Measurements from ENCODE around the gene KDM3B. TPM values are rescaled to one million over a fixed set of nuclear protein-coding genes. Genes with fewer than 3 reads are reported as not detected.

KDM3B gene
- total RNA-seq, 2 donors from 2014 or later: 50.1 to 86.2 TPM

DNA sequence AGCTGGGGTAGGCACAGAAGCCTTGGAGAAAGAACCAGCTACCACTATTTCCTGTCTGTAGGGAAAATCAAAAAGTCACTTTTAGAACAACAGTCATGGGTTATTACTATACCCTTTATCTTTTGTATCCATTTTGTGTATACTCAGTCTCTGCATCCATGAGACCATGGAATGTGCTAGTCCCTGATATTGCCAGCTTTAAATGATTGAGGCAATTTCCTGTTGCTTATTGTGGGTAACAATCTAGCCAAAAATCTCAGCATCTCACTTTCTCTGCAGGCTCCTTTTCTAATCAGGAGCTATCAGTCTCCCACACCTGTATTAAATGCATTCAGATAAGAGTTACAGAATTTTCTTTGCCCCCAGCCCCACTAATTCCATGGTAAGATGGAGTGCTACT is 968 bp upstream of the KDM3B start:
- Histone ChIP-seq H3K36me3 (peaks cover 16% of the 10 kb centered on the region), H3K4me1 (ENCODE audit: control insufficient read depth in 1 of 2, low read depth in 2 of 2) (peaks cover 38 to 59% of the 10 kb centered on the region in 2 donors), H3K27ac (peak overlapping the region; percentile 92 to 96), H3K27me3 (replicated peaks; ENCODE audit: insufficient read depth) (no peaks in the 10 kb centered on the region), H3K9me3 (no peaks in the 10 kb centered on the region), H3K4me3 (no peak overlapping the region)
- ATAC-seq (ENCODE audit: insufficient number of reproducible peaks, low FRiP score, low read depth): no peak
- TF ChIP-seq, protein P1, sequence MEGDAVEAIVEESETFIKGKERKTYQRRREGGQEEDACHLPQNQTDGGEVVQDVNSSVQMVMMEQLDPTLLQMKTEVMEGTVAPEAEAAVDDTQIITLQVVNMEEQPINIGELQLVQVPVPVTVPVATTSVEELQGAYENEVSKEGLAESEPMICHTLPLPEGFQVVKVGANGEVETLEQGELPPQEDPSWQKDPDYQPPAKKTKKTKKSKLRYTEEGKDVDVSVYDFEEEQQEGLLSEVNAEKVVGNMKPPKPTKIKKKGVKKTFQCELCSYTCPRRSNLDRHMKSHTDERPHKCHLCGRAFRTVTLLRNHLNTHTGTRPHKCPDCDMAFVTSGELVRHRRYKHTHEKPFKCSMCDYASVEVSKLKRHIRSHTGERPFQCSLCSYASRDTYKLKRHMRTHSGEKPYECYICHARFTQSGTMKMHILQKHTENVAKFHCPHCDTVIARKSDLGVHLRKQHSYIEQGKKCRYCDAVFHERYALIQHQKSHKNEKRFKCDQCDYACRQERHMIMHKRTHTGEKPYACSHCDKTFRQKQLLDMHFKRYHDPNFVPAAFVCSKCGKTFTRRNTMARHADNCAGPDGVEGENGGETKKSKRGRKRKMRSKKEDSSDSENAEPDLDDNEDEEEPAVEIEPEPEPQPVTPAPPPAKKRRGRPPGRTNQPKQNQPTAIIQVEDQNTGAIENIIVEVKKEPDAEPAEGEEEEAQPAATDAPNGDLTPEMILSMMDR (IDR thresholded peaks at IDR 0.05): no peak
- no peak for DNase-seq (ENCODE audit: low spot score)

DNA sequence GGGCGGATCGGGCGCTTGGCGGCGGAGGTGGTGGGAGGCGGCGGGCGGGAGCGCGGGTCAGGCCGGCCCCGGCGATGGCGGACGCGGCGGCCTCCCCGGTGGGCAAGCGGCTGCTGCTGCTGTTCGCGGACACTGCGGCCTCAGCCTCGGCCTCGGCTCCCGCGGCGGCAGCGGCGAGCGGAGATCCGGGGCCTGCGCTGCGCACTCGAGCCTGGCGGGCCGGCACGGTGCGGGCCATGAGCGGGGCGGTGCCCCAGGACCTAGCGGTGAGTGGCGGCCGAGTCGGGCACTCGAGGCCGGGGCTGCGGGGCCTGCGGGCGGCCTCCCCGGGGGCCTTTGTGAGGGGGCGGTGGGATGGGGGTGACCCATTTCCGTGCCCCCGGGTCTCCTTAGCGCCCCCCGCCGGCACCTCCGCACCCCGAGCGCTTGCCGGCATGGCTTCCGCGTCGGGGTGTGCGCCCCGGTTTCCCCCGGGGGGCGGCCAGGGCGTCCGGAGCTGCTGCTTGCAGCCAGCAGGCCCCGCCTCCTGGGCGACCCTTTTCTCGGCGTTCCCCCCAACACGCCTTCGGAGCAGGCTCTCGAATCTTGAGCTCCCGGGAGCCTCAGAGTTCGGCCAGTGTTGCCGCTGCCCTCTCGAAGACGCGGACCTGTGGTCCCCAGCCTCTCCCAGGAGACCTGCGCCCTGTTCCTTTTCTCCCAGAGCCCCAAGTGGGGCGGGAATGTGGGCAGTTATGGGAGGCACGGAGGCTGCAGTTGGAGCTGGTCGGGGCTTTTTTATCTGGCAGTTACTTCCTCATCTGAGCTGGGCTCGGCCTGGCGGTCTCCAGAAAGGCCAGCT is 456 bp downstream of the KDM3B start:
- Histone ChIP-seq H3K36me3 (peaks cover 2% of the 10 kb centered on the region), H3K9me3 (no peaks in the 10 kb centered on the region), H3K27ac (peak overlapping the region; percentile 92 to 96), H3K27me3 (replicated peaks; ENCODE audit: insufficient read depth) (no peaks in the 10 kb centered on the region), H3K4me3 (peak overlapping the region; percentile 98), H3K4me1 (ENCODE audit: control insufficient read depth in 1 of 2, low read depth in 2 of 2) (peaks cover 38 to 67% of the 10 kb centered on the region in 2 donors)
- no peak for DNase-seq (ENCODE audit: low spot score)
- TF ChIP-seq, protein P1 (IDR thresholded peaks at IDR 0.05): peak; percentile 3
- no peak for ATAC-seq (ENCODE audit: insufficient number of reproducible peaks, low FRiP score, low read depth)

DNA sequence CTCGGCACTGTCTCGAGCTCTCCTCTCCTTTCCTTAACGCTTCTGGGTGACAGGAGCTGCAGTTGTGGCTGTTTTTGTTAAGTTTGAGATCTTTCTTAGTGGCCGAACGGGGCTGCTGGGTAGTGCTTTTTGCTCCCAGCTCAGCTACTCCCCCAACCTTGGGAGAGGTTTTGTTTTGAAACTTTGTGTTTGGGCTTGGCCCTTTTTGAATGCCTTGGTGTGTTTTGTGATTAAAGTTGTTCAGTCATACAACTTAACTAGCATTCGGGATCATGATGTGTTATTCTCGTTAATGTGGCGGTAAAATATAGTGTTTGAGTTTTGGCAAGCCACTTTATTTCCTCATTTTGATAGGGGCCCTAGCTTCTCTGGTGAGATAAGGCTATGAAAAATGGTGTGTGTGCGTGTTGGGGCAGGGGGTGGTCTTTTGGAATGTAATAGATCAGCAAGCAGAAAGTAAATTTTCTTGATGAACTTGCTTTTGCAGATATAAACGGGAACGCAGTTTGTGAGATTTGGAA is 1.1 kb downstream of the KDM3B start:
- Histone ChIP-seq H3K4me1 (ENCODE audit: control insufficient read depth in 1 of 2, low read depth in 2 of 2) (peaks cover 38 to 67% of the 10 kb centered on the region in 2 donors), H3K9me3 (no peaks in the 10 kb centered on the region), H3K27me3 (replicated peaks; ENCODE audit: insufficient read depth) (no peaks in the 10 kb centered on the region), H3K4me3 (peak overlapping the region; percentile 98), H3K36me3 (no peaks in the 10 kb centered on the region), H3K27ac (peak overlapping the region; percentile 92 to 96)
- no peak for DNase-seq (ENCODE audit: low spot score)
- TF ChIP-seq, protein P1 (IDR thresholded peaks at IDR 0.05): no peak
- ATAC-seq (ENCODE audit: insufficient number of reproducible peaks, low FRiP score, low read depth): no peak

- Histone ChIP-seq H3K4me3 (peak overlapping the region; percentile 98), H3K9me3 (no peaks in the 10 kb centered on the region), H3K4me1 (ENCODE audit: control insufficient read depth in 1 of 2, low read depth in 2 of 2) (peaks cover 34 to 63% of the 10 kb centered on the region in 2 donors), H3K27ac (peak overlapping the region; percentile 92 to 96), H3K36me3 (no peaks in the 10 kb centered on the region), H3K27me3 (replicated peaks; ENCODE audit: insufficient read depth) (no peaks in the 10 kb centered on the region)
- ATAC-seq (ENCODE audit: insufficient number of reproducible peaks, low FRiP score, low read depth): no peak
- TF ChIP-seq, protein P1 (IDR thresholded peaks at IDR 0.05): no peak
- no peak for DNase-seq (ENCODE audit: low spot score)
Observed at GRCh38 chr5:138354387-138354786, 1.9 kb downstream of the KDM3B start.

GRCh38 chr5:138354926-138355378 is 2.5 kb downstream of the KDM3B start:
- no peak for DNase-seq (ENCODE audit: low spot score)
- H3K27ac ChIP-seq: no peak overlapping the region
- no peak for ATAC-seq (ENCODE audit: insufficient number of reproducible peaks, low FRiP score, low read depth)
- H3K4me3 ChIP-seq: peak overlapping the region; percentile 98
- no peaks in the 10 kb centered on the region for H3K27me3 ChIP-seq (replicated peaks; ENCODE audit: insufficient read depth)
- TF ChIP-seq, protein P1 (IDR thresholded peaks at IDR 0.05): no peak
- H3K9me3 ChIP-seq: no peaks in the 10 kb centered on the region
- peaks cover 29 to 57% of the 10 kb centered on the region in 2 donors for H3K4me1 ChIP-seq (ENCODE audit: control insufficient read depth in 1 of 2, low read depth in 2 of 2)
- no peaks in the 10 kb centered on the region for H3K36me3 ChIP-seq
